Rectal smooth muscle tissue (tissue), 1 donor: ENCODE measurements around the gene EPG5.

ENCODE experiments used
- H3K27ac ChIP-seq: one replicate; pipeline ENCODE4 v1.7.0; 2013; ENCODE audit warnings: low read depth, low read length, inconsistent platforms
- H3K27me3 ChIP-seq: one replicate; pipeline ENCODE4 v1.7.0; 2013; ENCODE audit warnings: low read length; ENCODE audit not compliant: control insufficient read depth, insufficient read depth
- H3K36me3 ChIP-seq: one replicate; pipeline ENCODE4 v1.7.0; 2013; ENCODE audit warnings: low read length; ENCODE audit not compliant: control insufficient read depth, insufficient read depth
- H3K4me1 ChIP-seq: one replicate; pipeline ENCODE4 v1.7.0; 2013; ENCODE audit warnings: low read length; ENCODE audit not compliant: control insufficient read depth, insufficient read depth
- H3K4me3 ChIP-seq: one replicate; pipeline ENCODE4 v1.7.0; 2013; ENCODE audit warnings: low read length
- H3K9ac ChIP-seq: one replicate; pipeline ENCODE4 v1.7.0; 2013; ENCODE audit warnings: low read length

Gene EPG5

GRCh38 chr18:45871431-45872084 lies 95.6 kb downstream of the EPG5 start:
- no peak overlapping the region for H3K27ac ChIP-seq
- peaks cover 13% of the 10 kb centered on the region for H3K36me3 ChIP-seq
- H3K4me3 ChIP-seq = no peak overlapping the region
- no peak overlapping the region for H3K9ac ChIP-seq
- H3K4me1 ChIP-seq = no peaks in the 10 kb centered on the region
- H3K27me3 ChIP-seq = no peaks in the 10 kb centered on the region

- Histone ChIP-seq H3K36me3 (peaks cover 13% of the 10 kb centered on the region), H3K27me3 (no peaks in the 10 kb centered on the region), H3K9ac (no peak overlapping the region), H3K4me1 (no peaks in the 10 kb centered on the region), H3K4me3 (no peak overlapping the region), H3K27ac (no peak overlapping the region)
Observed at GRCh38 chr18:45870419-45870818, 96.7 kb downstream of the EPG5 start.

DNA sequence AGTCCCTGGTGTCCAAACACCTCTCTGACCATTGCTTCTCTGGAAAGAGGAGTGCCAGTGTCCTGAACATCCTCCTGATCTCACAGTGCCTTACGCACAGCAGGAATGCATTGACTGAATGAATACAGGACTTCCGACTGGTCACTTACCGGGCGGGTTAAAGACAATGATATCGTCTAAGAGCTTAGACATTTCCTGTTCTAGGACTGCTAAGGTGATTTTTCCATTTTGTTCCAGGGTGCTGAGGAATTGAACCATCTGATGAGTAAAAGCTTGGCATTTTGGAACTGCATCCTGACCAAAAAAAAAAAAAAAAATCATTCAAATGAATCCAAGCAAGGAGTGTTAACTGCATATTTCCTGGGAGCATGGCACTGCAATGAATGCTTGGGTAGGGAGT lies 101.7 kb downstream of the EPG5 start:
- H3K9ac ChIP-seq = no peak overlapping the region
- H3K4me1 ChIP-seq = no peaks in the 10 kb centered on the region
- H3K27me3 ChIP-seq = no peaks in the 10 kb centered on the region
- no peak overlapping the region for H3K4me3 ChIP-seq
- H3K36me3 ChIP-seq = peaks cover 15% of the 10 kb centered on the region
- no peak overlapping the region for H3K27ac ChIP-seq

- Histone ChIP-seq H3K27ac (no peak overlapping the region), H3K27me3 (no peaks in the 10 kb centered on the region), H3K4me3 (no peak overlapping the region), H3K36me3 (peaks cover 25% of the 10 kb centered on the region), H3K9ac (no peak overlapping the region), H3K4me1 (no peaks in the 10 kb centered on the region)
Observed at GRCh38 chr18:45864081-45864480, 103.0 kb downstream of the EPG5 start.

GRCh38 chr18:45863469-45863868 lies 103.7 kb downstream of the EPG5 start:
- no peaks in the 10 kb centered on the region for H3K27me3 ChIP-seq
- no peak overlapping the region for H3K27ac ChIP-seq
- H3K36me3 ChIP-seq = peaks cover 27% of the 10 kb centered on the region
- no peak overlapping the region for H3K9ac ChIP-seq
- no peaks in the 10 kb centered on the region for H3K4me1 ChIP-seq
- no peak overlapping the region for H3K4me3 ChIP-seq

GRCh38 chr18:45861926-45862325 lies 105.2 kb downstream of the EPG5 start:
- H3K27ac ChIP-seq = no peak overlapping the region
- no peaks in the 10 kb centered on the region for H3K4me1 ChIP-seq
- peaks cover 38% of the 10 kb centered on the region for H3K36me3 ChIP-seq
- H3K9ac ChIP-seq = no peak overlapping the region
- H3K27me3 ChIP-seq = no peaks in the 10 kb centered on the region
- no peak overlapping the region for H3K4me3 ChIP-seq

GRCh38 chr18:45860971-45861370 lies 106.2 kb downstream of the EPG5 start:
- no peak overlapping the region for H3K4me3 ChIP-seq
- no peaks in the 10 kb centered on the region for H3K4me1 ChIP-seq
- no peak overlapping the region for H3K27ac ChIP-seq
- H3K27me3 ChIP-seq = no peaks in the 10 kb centered on the region
- H3K36me3 ChIP-seq = peaks cover 32% of the 10 kb centered on the region
- no peak overlapping the region for H3K9ac ChIP-seq

- H3K4me1 ChIP-seq = no peaks in the 10 kb centered on the region
- H3K9ac ChIP-seq = no peak overlapping the region
- peaks cover 37% of the 10 kb centered on the region for H3K36me3 ChIP-seq
- H3K27me3 ChIP-seq = no peaks in the 10 kb centered on the region
- H3K4me3 ChIP-seq = no peak overlapping the region
- no peak overlapping the region for H3K27ac ChIP-seq
Observed at GRCh38 chr18:45860492-45860891, 106.6 kb downstream of the EPG5 start.

DNA sequence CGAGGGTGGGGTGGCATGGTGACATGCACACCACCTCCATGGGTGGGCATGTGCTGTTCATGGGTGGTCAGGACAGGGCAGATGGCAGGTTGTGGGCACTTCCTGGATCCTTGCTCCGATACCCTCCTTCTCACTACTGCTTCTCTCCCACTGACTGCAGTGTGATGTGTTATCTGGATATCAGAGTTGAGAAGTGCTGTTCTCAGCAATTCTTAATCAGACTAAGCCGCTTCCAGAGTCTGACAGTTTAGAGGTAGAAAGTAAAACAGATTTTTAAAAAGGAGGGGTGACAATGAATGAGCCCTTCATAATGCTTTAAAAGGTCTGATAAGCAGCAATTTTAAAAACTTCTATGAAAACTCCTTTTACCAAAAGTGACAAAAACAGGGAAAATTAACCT lies 107.8 kb downstream of the EPG5 start:
- Histone ChIP-seq H3K4me3 (no peak overlapping the region), H3K9ac (no peak overlapping the region), H3K36me3 (peaks cover 38% of the 10 kb centered on the region), H3K27ac (no peak overlapping the region), H3K27me3 (no peaks in the 10 kb centered on the region), H3K4me1 (no peaks in the 10 kb centered on the region)

DNA sequence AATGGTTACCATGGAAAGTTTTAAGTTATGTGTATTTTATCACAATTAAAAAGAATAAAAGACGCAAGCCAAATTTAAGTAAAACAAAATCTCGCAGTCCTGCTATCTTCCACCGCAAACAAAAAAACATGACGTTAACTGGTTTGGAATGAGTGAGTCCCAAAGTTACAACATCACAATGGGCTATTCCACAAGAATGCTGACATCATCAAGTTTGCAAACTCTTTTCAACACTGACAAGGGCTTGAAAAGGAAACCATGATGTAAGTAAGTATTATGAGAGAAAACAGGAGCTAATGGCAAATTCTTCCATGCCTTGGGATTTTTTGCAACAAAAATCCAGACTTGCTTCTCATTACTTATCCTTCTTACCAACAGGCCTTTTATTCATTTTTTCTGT lies 110.6 kb downstream of the EPG5 start:
- Histone ChIP-seq H3K36me3 (peaks cover 46% of the 10 kb centered on the region), H3K4me3 (no peak overlapping the region), H3K27ac (no peak overlapping the region), H3K4me1 (no peaks in the 10 kb centered on the region), H3K9ac (no peak overlapping the region), H3K27me3 (no peaks in the 10 kb centered on the region)

DNA sequence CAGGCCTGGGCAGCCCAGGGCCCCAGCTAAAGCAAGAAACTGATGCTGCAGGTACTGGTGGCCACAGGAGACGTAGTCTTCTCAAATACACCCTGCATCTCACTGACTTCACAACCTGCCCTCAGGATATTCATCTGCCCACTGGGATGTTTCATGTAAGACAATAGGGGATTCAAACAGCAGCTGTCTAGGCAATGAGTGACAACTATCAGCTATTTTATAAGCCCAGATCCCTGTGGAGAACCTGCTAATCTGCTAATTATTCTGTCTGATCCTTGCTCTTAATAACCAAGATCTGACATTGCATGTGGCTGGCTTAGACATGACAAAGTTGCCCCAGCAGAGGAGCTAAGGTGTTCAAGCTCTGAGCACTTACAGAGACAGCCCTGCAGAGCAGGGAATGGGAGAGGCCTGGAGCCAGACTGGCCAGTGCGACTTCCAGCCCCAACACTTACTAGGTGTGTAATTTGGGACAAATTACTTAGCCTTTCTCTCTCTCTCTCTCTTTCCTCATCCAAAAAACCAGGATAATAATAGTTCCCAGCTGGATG lies 113.0 kb downstream of the EPG5 start:
- no peak overlapping the region for H3K27ac ChIP-seq
- no peaks in the 10 kb centered on the region for H3K4me1 ChIP-seq
- peaks cover 37% of the 10 kb centered on the region for H3K36me3 ChIP-seq
- no peak overlapping the region for H3K4me3 ChIP-seq
- H3K9ac ChIP-seq = no peak overlapping the region
- H3K27me3 ChIP-seq = no peaks in the 10 kb centered on the region

GRCh38 chr18:45852631-45853030 lies 114.5 kb downstream of the EPG5 start:
- Histone ChIP-seq H3K9ac (no peak overlapping the region), H3K27me3 (no peaks in the 10 kb centered on the region), H3K4me3 (no peak overlapping the region), H3K36me3 (peaks cover 27% of the 10 kb centered on the region), H3K27ac (no peak overlapping the region), H3K4me1 (no peaks in the 10 kb centered on the region)
